ENCODE measurements around the gene ERBB2. TPM values are rescaled to one million over a fixed set of nuclear protein-coding genes. Genes with fewer than 3 reads are reported as not detected.

ERBB2 gene
- total and polyA plus RNA-seq, 2 experiments from 2014 or later: 46.2 to 196 TPM

DNA sequence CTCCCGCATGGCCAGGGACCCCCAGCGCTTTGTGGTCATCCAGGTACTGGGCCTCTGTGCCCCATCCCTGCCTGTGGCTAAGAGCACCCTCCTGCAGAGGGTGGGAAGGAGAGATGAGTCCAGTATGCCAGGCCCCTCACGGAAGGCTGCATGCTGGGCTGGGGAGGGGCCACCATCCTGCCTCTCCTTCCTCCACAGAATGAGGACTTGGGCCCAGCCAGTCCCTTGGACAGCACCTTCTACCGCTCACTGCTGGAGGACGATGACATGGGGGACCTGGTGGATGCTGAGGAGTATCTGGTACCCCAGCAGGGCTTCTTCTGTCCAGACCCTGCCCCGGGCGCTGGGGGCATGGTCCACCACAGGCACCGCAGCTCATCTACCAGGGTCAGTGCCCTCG lies 26.8 kb downstream of the ERBB2 start (continued):
- TF ChIP-seq, protein P1, sequence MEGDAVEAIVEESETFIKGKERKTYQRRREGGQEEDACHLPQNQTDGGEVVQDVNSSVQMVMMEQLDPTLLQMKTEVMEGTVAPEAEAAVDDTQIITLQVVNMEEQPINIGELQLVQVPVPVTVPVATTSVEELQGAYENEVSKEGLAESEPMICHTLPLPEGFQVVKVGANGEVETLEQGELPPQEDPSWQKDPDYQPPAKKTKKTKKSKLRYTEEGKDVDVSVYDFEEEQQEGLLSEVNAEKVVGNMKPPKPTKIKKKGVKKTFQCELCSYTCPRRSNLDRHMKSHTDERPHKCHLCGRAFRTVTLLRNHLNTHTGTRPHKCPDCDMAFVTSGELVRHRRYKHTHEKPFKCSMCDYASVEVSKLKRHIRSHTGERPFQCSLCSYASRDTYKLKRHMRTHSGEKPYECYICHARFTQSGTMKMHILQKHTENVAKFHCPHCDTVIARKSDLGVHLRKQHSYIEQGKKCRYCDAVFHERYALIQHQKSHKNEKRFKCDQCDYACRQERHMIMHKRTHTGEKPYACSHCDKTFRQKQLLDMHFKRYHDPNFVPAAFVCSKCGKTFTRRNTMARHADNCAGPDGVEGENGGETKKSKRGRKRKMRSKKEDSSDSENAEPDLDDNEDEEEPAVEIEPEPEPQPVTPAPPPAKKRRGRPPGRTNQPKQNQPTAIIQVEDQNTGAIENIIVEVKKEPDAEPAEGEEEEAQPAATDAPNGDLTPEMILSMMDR (conservative IDR thresholded peaks at IDR 0.05; ENCODE audit: low read depth in 2 of 2): no peak
- TF ChIP-seq STAT1 (IDR thresholded peaks at IDR 0.05; ENCODE audit: unreplicated experiment): no peak
- TF ChIP-seq, protein P2, sequence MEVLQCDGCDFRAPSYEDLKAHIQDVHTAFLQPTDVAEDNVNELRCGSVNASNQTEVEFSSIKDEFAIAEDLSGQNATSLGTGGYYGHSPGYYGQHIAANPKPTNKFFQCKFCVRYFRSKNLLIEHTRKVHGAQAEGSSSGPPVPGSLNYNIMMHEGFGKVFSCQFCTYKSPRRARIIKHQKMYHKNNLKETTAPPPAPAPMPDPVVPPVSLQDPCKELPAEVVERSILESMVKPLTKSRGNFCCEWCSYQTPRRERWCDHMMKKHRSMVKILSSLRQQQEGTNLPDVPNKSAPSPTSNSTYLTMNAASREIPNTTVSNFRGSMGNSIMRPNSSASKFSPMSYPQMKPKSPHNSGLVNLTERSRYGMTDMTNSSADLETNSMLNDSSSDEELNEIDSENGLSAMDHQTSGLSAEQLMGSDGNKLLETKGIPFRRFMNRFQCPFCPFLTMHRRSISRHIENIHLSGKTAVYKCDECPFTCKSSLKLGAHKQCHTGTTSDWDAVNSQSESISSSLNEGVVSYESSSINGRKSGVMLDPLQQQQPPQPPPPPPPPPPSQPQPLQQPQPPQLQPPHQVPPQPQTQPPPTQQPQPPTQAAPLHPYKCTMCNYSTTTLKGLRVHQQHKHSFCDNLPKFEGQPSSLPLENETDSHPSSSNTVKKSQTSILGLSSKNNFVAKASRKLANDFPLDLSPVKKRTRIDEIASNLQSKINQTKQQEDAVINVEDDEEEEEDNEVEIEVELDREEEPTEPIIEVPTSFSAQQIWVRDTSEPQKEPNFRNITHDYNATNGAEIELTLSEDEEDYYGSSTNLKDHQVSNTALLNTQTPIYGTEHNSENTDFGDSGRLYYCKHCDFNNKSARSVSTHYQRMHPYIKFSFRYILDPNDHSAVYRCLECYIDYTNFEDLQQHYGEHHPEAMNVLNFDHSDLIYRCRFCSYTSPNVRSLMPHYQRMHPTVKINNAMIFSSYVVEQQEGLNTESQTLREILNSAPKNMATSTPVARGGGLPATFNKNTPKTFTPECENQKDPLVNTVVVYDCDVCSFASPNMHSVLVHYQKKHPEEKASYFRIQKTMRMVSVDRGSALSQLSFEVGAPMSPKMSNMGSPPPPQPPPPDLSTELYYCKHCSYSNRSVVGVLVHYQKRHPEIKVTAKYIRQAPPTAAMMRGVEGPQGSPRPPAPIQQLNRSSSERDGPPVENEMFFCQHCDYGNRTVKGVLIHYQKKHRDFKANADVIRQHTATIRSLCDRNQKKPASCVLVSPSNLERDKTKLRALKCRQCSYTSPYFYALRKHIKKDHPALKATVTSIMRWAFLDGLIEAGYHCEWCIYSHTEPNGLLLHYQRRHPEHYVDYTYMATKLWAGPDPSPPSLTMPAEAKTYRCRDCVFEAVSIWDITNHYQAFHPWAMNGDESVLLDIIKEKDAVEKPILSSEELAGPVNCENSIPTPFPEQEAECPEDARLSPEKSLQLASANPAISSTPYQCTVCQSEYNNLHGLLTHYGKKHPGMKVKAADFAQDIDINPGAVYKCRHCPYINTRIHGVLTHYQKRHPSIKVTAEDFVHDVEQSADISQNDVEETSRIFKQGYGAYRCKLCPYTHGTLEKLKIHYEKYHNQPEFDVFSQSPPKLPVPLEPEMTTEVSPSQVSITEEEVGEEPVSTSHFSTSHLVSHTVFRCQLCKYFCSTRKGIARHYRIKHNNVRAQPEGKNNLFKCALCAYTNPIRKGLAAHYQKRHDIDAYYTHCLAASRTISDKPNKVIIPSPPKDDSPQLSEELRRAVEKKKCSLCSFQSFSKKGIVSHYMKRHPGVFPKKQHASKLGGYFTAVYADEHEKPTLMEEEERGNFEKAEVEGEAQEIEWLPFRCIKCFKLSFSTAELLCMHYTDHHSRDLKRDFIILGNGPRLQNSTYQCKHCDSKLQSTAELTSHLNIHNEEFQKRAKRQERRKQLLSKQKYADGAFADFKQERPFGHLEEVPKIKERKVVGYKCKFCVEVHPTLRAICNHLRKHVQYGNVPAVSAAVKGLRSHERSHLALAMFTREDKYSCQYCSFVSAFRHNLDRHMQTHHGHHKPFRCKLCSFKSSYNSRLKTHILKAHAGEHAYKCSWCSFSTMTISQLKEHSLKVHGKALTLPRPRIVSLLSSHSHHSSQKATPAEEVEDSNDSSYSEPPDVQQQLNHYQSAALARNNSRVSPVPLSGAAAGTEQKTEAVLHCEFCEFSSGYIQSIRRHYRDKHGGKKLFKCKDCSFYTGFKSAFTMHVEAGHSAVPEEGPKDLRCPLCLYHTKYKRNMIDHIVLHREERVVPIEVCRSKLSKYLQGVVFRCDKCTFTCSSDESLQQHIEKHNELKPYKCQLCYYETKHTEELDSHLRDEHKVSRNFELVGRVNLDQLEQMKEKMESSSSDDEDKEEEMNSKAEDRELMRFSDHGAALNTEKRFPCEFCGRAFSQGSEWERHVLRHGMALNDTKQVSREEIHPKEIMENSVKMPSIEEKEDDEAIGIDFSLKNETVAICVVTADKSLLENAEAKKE (CRISPR knock-in tag; IDR thresholded peaks at IDR 0.05): no peak
- no peak for TF ChIP-seq EZH2 (IDR thresholded peaks at IDR 0.05; ENCODE audit: low read depth, unreplicated experiment)
- no peak for TF ChIP-seq CREB1 (CRISPR knock-in tag; IDR thresholded peaks at IDR 0.05; ENCODE audit: low read depth)

DNA sequence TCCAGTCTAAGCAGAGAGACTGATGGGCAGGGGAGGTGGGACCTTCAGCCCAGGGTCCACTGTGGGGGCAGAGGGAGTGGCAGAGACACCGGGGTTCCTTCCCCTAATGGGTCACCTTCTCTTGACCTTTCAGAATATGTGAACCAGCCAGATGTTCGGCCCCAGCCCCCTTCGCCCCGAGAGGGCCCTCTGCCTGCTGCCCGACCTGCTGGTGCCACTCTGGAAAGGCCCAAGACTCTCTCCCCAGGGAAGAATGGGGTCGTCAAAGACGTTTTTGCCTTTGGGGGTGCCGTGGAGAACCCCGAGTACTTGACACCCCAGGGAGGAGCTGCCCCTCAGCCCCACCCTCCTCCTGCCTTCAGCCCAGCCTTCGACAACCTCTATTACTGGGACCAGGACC lies 27.7 kb downstream of the ERBB2 start:
- no peak for ATAC-seq
- peaks cover 15% of the 10 kb centered on the region for H3K4me1 ChIP-seq (ENCODE audit: insufficient read depth)
- no peaks in the 10 kb centered on the region for H3K79me2 ChIP-seq (replicated peaks; ENCODE audit: insufficient read depth)
- TF ChIP-seq NANOG (IDR thresholded peaks at IDR 0.05; ENCODE audit: borderline replicate concordance): no peak
- TF ChIP-seq EZH2 (IDR thresholded peaks at IDR 0.05; ENCODE audit: low read depth, unreplicated experiment): no peak
- TF ChIP-seq STAT1 (IDR thresholded peaks at IDR 0.05; ENCODE audit: unreplicated experiment): no peak
- no peak for TF ChIP-seq ZNF114 (CRISPR knock-in tag; IDR thresholded peaks at IDR 0.05)
- TF ChIP-seq ZNF331 (CRISPR knock-in tag; IDR thresholded peaks at IDR 0.05; ENCODE audit: low read depth): no peak
- TF ChIP-seq, protein P3, sequence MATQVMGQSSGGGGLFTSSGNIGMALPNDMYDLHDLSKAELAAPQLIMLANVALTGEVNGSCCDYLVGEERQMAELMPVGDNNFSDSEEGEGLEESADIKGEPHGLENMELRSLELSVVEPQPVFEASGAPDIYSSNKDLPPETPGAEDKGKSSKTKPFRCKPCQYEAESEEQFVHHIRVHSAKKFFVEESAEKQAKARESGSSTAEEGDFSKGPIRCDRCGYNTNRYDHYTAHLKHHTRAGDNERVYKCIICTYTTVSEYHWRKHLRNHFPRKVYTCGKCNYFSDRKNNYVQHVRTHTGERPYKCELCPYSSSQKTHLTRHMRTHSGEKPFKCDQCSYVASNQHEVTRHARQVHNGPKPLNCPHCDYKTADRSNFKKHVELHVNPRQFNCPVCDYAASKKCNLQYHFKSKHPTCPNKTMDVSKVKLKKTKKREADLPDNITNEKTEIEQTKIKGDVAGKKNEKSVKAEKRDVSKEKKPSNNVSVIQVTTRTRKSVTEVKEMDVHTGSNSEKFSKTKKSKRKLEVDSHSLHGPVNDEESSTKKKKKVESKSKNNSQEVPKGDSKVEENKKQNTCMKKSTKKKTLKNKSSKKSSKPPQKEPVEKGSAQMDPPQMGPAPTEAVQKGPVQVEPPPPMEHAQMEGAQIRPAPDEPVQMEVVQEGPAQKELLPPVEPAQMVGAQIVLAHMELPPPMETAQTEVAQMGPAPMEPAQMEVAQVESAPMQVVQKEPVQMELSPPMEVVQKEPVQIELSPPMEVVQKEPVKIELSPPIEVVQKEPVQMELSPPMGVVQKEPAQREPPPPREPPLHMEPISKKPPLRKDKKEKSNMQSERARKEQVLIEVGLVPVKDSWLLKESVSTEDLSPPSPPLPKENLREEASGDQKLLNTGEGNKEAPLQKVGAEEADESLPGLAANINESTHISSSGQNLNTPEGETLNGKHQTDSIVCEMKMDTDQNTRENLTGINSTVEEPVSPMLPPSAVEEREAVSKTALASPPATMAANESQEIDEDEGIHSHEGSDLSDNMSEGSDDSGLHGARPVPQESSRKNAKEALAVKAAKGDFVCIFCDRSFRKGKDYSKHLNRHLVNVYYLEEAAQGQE (IDR thresholded peaks at IDR 0.05; ENCODE audit: unreplicated experiment): no peak
- TF ChIP-seq CREB1 (CRISPR knock-in tag; IDR thresholded peaks at IDR 0.05; ENCODE audit: low read depth): no peak

More for the DNA sequence above, 27.7 kb downstream of the ERBB2 start:
- H3K9me2 ChIP-seq (ENCODE audit: insufficient read depth): no peaks in the 10 kb centered on the region
- peaks cover 27% of the 10 kb centered on the region for H3K4me1 Mint-ChIP-seq
- no peak overlapping the region for H3K4me3 ChIP-seq
- peaks cover 64% of the 10 kb centered on the region for H3K36me3 Mint-ChIP-seq (ENCODE audit: low read depth)
- no peak for DNase-seq (ENCODE audit: low spot score)
- peaks cover 11% of the 10 kb centered on the region; the same call in 1 of the 2 replicates for H3K36me3 ChIP-seq (ENCODE audit: insufficient read depth)
- H4K20me1 ChIP-seq (replicated peaks; ENCODE audit: insufficient read depth): peaks cover 3% of the 10 kb centered on the region; the same call in 1 of the 2 replicates
- H3K27me3 ChIP-seq (ENCODE audit: insufficient read depth): no peaks in the 10 kb centered on the region
- H3F3A ChIP-seq (replicated peaks; ENCODE audit: low read depth): peaks cover 27% of the 10 kb centered on the region
- H3K9me3 Mint-ChIP-seq: no peaks in the 10 kb centered on the region; the same call in 2 of the 3 replicates
- H3K27ac ChIP-seq (ENCODE audit: low read depth): no peak overlapping the region
- peaks cover 42% of the 10 kb centered on the region for H3K27me3 Mint-ChIP-seq (ENCODE audit: insufficient read depth, low read depth, poor library complexity)
- H3K27ac Mint-ChIP-seq: no peak overlapping the region
- no peak overlapping the region for H2AFZ ChIP-seq
- H3K4me2 ChIP-seq: no peak overlapping the region
- no peak overlapping the region for H3K4me3 Mint-ChIP-seq

All from GM23338 (cell line).